Measurements from ENCODE around the gene COX7A2L.

COX7A2L gene

DNA sequence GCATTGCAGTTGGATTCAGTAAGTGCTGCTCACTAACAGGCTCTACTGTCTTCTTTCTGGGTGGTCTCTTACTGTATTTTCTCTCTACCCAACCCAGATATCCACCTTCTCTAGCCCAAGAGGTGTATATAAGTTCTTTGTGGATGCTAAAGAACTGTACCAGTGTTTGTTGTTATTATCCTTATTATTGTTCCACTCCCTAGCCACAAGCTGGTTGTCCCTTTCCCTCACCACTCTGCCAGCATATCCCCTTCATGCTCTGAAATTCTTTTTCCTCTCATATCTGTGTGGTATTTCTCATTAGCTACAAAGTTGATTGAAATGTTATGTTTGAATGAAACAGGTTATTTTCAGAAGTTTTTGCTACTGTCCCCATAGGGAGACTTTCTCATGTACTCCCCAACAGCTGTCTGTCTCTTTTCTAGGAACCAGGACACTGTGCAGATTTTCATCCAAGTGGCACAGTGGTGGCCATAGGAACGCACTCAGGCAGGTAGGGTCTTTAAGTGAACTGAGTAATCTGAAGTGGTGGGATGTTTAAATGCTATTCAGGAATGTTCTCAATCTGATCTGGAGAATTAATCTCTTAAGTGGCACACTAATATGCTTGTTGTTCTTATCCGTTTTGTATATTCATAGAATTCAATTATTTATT is 56.8 kb downstream of the COX7A2L start:
- DNase-seq (ENCODE audit: low spot score): no peak
- in situ Hi-C loops (cut with MboI; ENCODE audit: low pct_unique_long_range_greater_than_20kb, low sequenced_read_pairs, unreplicated experiment): no loop called here
- no peak for TF ChIP-seq CTCF (IDR thresholded peaks at IDR 0.05; ENCODE audit: extremely low read depth, insufficient read depth, missing control alignments)

DNA sequence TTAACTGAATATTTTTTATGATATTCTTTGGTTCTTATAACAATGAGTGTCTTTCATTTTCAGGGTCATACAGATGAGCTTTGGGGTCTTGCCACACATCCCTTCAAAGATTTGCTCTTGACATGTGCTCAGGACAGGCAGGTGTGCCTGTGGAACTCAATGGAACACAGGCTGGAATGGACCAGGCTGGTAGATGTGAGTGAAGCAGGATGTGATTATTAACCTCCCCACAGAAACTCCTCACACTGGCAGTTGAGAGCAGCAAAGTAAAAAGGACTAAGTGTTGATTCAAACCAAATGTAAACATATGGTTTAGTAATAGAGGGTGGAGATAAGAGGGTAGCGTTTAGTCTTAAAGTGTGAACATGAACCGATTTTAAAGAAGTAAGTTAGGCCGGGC is 57.8 kb downstream of the COX7A2L start:
- DNase-seq (ENCODE audit: low spot score): no peak
- in situ Hi-C loops (cut with MboI; ENCODE audit: low pct_unique_long_range_greater_than_20kb, low sequenced_read_pairs, unreplicated experiment): no loop called here
- TF ChIP-seq CTCF (IDR thresholded peaks at IDR 0.05; ENCODE audit: extremely low read depth, insufficient read depth, missing control alignments): no peak

DNA sequence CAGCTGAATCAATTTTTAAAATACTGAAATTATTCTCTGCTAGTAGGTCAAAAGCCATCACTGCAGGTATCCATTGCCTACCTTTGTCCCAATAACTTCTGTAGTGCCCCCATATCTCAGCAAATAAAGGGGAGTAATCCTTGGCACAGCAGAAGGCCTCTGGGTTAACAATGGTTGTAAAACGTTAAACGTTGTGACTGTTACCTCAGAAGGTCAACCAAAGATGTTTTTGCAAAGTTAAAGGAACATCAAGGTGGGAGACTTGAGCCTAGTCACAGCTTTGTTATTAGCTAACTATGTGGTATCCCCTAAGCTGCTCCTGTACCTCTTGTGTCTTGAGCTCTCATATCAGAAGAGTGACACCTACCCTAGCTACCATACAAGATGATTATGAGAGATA is 60.5 kb downstream of the COX7A2L start:
- TF ChIP-seq CTCF (IDR thresholded peaks at IDR 0.05; ENCODE audit: extremely low read depth, insufficient read depth, missing control alignments): no peak
- in situ Hi-C loops (cut with MboI; ENCODE audit: low pct_unique_long_range_greater_than_20kb, low sequenced_read_pairs, unreplicated experiment): no loop called here
- no peak for DNase-seq (ENCODE audit: low spot score)
